Hematopoietic multipotent progenitor cell (in vitro differentiated cells): Measurements from ENCODE around the gene ADAMTSL1. TPM values are rescaled to one million over a fixed set of nuclear protein-coding genes. Genes with fewer than 3 reads are reported as not detected.

Source experiments
- DNase-seq, 3 donors: peaks; one replicate each; pipeline ENCODE4 v3.0.0-alpha.2; 2011 to 2015; ENCODE audit warnings: low read depth in 2 of 3, low spot score in 2 of 3
- total RNA-seq: library from RNA; depleted of rRNA; stranded (reverse); fragments of >200 nt; gene quantifications from one replicate; pipeline ENCODE4 v1.2.3, GENCODE V29; 2012

The ADAMTSL1 gene
- total RNA-seq, 1 donor, result under 0.01 TPM

GRCh38 chr9:18798106-18798505, 324.2 kb downstream of the ADAMTSL1 start:
- no peak for DNase-seq

- no peak for DNase-seq
These were observed 324.7 kb downstream of the ADAMTSL1 start for GRCh38 chr9:18798508-18799290.

- no peak for DNase-seq
These were observed 325.5 kb downstream of the ADAMTSL1 start for GRCh38 chr9:18799428-18799827.

- no peak for DNase-seq
These were observed 326.6 kb downstream of the ADAMTSL1 start for GRCh38 chr9:18800579-18800978.

GRCh38 chr9:18805386-18805785, 331.4 kb downstream of the ADAMTSL1 start:
- DNase-seq, result no peak

- DNase-seq, result no peak
These were observed 332.5 kb downstream of the ADAMTSL1 start for GRCh38 chr9:18806232-18807080.

GRCh38 chr9:18810581-18810980, 336.6 kb downstream of the ADAMTSL1 start:
- no peak for DNase-seq

- no peak for DNase-seq
These were observed 337.2 kb downstream of the ADAMTSL1 start for GRCh38 chr9:18811171-18811570.

- no peak for DNase-seq
These were observed 345.5 kb downstream of the ADAMTSL1 start for GRCh38 chr9:18819418-18819817.

- no peak for DNase-seq
These were observed 346.7 kb downstream of the ADAMTSL1 start for GRCh38 chr9:18820566-18821095.

GRCh38 chr9:18821788-18822187, 347.8 kb downstream of the ADAMTSL1 start:
- DNase-seq, result no peak

- no peak for DNase-seq
These were observed 348.9 kb downstream of the ADAMTSL1 start for GRCh38 chr9:18822850-18823249.

- DNase-seq, result no peak
These were observed 350.2 kb downstream of the ADAMTSL1 start for GRCh38 chr9:18824095-18824666.

GRCh38 chr9:18825656-18826170, 351.8 kb downstream of the ADAMTSL1 start:
- DNase-seq, result no peak

GRCh38 chr9:18826248-18826647, 352.3 kb downstream of the ADAMTSL1 start:
- DNase-seq, result no peak

GRCh38 chr9:18829066-18829465, 355.1 kb downstream of the ADAMTSL1 start:
- no peak for DNase-seq

- no peak for DNase-seq
These were observed 355.9 kb downstream of the ADAMTSL1 start for GRCh38 chr9:18829873-18830272.

GRCh38 chr9:18834740-18835361, 360.9 kb downstream of the ADAMTSL1 start:
- DNase-seq, result no peak

GRCh38 chr9:18837402-18837801, 363.4 kb downstream of the ADAMTSL1 start:
- no peak for DNase-seq

GRCh38 chr9:18847576-18848275, 373.8 kb downstream of the ADAMTSL1 start:
- no peak for DNase-seq
